ENCODE measurements around the gene TRIM38.
"Not testable (repeated sequence)": the region's sequence is repeated elsewhere in the genome, so short reads cannot be mapped to it uniquely, and the experiment has no call there.

TRIM38 gene, protein sequence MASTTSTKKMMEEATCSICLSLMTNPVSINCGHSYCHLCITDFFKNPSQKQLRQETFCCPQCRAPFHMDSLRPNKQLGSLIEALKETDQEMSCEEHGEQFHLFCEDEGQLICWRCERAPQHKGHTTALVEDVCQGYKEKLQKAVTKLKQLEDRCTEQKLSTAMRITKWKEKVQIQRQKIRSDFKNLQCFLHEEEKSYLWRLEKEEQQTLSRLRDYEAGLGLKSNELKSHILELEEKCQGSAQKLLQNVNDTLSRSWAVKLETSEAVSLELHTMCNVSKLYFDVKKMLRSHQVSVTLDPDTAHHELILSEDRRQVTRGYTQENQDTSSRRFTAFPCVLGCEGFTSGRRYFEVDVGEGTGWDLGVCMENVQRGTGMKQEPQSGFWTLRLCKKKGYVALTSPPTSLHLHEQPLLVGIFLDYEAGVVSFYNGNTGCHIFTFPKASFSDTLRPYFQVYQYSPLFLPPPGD

DNA sequence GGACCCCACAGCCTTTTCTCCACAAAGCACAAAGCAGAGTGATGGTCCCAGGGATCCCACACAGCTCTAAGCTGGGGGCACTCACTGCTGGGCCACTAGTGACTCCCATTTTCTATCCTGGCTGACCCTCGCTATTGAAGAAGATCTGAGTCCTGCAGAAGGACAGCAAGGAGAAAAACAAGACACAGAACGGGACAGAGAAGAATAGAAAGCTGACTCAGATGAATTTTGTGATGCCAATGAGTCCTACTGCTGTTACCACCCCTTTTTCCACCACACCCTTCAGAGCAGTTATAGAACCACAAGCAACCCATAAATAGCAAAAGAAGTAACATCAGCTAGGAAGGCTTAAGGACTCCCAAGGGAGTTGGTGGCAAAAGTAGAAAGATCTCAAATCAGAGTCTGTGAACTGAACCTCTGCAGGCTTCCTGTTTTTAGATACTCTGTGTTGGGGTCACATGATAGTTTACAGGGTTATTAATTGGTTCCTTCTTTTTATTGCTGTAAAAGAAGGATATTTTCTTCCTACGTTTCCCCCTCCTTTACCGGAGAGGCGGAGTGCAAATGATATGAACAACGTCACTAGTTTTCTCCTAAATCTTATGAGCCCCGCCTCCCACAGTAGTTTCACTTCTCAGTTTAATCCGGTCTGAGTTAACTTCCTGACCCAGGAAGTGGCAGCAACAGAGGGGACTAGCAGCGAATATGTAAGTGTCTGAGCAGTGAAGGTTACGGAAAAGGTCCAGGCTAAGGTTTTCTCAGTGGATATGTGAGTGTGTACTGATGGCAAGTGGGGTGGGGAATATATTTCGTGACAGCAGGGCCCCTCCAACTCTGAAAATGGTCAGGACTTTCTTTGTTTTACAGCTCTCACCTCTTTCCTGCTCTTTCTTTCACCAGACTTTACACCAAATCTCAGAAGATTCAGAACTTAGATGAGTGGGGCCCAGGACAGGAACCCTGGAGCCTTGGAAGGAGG, at the start of gene TRIM38:
TSS of gene TRIM38 (plus strand) at position 654 of the 979 bp plus-strand sequence. CDS start 3,721 bp downstream, outside the sequence.
- DNase-seq, result no peak

DNA sequence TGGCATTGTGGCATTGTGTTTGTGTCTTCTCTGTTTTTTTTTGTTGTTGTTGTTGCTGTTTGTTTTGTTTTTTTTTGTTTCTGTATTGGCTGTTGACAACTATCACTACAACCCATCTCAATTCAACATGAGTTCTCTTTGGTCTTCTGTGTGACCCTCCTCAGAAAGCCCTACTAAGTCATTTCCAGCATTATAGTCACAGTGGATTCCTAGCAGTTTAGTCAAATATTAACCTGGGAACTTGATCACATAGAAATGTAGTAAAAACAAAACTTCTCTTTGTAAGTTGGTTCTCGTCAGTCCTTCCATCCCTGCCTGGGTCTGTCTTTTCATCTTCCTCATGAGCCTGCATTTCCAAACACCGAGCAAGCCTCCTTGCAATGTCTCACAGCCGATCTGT, 48.9 kb upstream of the TRIM38 start:
- no peak for DNase-seq

- no peak for DNase-seq
Observed at GRCh38 chr6:25916330-25916729, 46.3 kb upstream of the TRIM38 start.

DNA sequence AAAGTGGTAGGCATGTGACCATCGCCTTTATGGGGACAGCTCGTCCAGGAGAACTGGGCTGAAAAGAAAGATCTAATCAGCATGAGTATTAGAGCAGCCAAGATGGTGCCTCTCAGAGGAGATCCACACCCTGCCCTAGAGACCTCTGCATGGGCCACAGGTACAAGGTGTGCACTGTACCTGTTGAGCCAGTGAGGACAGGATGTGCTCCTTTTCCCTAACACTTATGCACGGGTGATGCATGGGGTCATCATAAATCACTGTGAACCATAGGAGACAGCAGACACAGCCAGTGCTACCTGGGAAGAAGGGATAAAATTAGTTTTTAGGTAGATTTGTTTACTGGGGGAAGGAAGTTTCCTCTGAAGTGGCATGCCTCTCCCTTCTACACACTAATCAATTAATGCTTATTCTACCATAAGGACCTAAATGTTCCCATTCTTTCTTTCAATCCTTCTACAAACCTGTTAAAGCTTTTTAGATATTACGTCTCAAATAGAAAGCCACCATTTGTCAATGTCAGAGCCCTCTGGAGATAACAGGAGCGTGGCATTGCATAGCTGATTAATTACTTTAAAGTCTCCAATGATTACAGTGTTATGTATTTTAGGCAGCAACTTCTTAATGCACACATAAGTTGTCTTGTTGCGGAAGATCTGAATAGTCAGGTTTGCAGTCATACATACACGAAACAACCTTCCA, 45.7 kb upstream of the TRIM38 start:
- no peak for DNase-seq

DNA sequence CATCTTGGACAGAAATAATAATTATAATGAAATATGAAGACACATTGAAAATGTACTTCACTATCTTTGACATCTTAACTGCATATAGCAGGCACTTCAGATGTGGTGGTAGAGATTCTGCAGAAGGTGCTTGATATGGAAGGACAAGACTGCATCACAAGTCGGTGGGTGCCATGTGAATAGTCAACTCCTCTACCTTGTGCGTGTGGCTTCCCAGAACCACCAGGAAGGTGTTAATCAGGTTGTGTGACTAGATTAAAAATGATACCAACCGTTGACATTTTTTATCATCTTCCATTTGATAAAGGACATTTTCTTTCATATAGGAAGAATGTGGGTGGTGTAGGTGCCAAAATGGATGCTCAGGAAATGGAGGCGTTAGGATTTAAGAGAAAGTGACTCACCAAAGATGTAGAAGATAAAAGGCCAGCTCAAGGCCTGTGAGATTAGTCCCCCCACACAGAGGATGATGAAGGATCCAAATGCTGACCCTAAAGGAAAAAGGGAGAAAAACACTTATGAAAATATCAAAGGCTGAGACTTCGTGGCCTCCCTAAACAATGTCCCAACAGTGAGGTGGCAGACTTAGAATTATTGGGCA, 44.4 kb upstream of the TRIM38 start:
- no peak for DNase-seq

DNA sequence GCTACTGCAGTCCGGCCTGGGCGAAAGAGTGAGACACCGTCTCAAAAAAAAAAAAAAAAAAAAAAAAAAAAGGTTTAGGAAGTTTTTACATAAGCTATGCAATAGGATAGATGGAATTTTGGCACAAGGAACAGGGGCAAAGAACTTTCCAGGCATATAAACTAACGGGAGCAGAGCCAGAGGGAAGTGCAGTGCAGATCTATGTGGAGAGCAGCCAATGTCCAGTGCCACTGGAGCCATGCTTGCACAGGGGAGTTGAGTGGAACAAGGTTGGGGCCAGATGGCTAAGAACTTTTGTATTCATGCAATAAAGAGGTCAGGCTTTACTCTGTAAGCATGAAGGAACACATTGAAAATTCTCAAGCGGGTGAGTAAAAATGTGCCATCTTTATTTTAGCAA, 42.9 kb upstream of the TRIM38 start:
- DNase-seq, result no peak

GRCh38 chr6:25921525-25922203, 40.9 kb upstream of the TRIM38 start:
- DNase-seq, result no peak

GRCh38 chr6:25922301-25922700, 40.3 kb upstream of the TRIM38 start:
- no peak for DNase-seq

GRCh38 chr6:25925876-25926275, 36.7 kb upstream of the TRIM38 start:
- DNase-seq, result no peak

- DNase-seq, result no peak
Observed at GRCh38 chr6:25927178-25927577, 35.4 kb upstream of the TRIM38 start.

- DNase-seq, result no peak
Observed at GRCh38 chr6:25927756-25928216, 34.8 kb upstream of the TRIM38 start.

- DNase-seq, result no peak
Observed at GRCh38 chr6:25928562-25929324, 33.9 kb upstream of the TRIM38 start.

DNA sequence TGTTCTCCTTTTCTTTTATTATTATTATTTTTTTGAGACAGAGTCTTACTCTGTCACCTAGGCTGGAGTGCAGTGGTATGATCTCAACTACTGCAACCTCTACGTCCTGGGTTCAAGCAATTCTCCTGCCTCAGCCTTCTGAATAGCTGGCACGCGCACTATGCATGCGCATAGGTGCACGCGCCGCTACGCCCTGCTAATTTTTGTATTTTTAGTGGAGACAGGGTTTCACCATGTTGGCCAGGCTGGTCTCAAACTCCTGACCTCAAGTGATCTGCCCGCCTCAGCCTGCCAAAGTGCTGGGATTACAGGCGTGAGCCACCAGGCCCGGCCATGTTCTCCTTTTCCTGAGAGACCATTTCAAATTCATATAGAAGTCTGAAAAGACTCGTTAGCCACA, 32.8 kb upstream of the TRIM38 start:
- DNase-seq, result not testable (repeated sequence)

DNA sequence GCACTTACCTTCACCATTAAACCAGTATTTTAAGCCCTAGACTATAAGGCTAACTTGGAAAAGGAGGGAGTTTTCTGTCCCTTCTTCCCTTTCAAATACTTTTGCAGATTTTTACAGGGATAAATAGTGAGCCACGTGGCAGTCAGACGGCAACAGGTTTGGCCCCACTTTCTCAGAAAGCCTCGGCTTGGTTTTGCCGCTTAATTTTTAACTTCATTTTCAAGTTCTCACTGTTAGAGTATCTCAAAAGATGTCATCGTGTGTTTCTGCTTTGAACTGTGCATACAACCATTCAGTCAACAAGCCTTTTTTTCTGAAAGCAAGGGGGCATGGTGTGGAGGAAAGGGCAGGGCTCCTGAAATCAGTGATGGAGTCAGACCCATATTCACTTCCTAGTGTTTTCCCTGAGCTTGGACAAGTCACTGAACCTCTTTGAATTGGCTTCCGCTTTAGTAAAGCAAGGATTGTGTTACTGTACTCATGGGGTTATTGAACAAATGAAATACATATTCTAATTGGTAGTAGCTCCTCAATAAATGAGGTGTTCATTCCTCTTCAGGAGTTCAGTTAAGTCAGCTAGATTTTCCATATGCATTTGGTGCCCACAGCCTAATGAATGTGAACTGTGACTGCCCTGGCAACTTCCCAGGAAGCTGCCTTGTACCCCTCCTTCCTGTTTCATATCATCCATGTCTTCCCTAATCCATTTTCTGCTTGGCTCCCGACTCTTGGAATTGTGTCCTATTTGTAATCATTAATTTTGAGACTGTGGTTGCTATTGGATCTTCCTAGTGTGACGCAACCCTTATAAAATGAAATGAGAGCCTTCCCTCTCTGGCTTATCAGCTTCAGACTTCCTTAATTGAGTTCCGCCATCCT, 31.8 kb upstream of the TRIM38 start, which contains the start of gene SLC17A2:
TSS of gene SLC17A2 (minus strand) at position 160 of the 879 bp plus-strand sequence. CDS start 4,895 bp downstream, outside the sequence.
- no peak for DNase-seq

DNA sequence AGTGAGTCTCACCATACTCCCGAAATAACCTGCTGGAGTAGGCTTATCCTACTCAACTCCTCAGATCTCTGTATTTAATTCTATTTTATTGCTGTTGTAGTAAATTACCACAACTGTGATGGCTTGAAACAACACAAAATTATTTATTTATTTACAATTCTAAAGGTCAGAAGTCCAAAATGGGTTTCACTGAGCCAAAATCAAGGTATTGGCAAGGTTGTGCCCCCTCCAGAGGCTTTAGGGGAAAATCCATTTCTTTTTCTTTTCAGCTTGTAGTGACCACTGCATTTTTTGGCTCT, 31.2 kb upstream of the TRIM38 start:
- DNase-seq, result no peak

GRCh38 chr6:25934156-25934555, 28.4 kb upstream of the TRIM38 start:
- no peak for DNase-seq

- no peak for DNase-seq
Observed at GRCh38 chr6:25934735-25935313, 27.8 kb upstream of the TRIM38 start.

- DNase-seq, result no peak
Observed at GRCh38 chr6:25935953-25936352, 26.6 kb upstream of the TRIM38 start.

GRCh38 chr6:25939593-25939992, 23.0 kb upstream of the TRIM38 start:
- no peak for DNase-seq

Measured in SHP77 treated with DMSO at 0.1 percent for 48 hours (cell line).